DMS 273 (cell line): ENCODE measurements around the gene PRRC2A.

Source experiments
- DNase-seq: peaks from one replicate; lab custom pipeline; 2025; ENCODE audit not compliant: unreplicated experiment; lab: John Stamatoyannopoulos, UW

Gene PRRC2A

DNA sequence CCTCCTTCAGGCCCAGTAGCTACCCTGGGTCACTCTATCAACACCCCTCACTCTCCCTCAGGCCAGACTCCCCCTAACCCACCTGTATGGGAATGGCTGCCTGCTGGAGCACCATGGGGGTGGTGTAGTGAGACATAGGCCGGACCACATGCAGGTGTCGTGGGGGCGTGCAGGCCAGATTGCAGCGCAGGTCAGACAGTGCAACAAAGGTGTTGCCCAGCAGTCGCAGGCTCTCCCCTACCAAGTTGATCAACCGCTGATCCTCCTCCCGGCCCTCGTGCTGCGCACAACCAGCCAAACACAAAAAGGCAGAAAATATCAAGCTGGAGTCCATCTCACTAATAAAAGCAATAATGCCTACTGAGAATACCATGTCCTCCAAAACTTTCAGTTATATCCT, 24.8 kb downstream of the PRRC2A start:
- no peak for DNase-seq

DNA sequence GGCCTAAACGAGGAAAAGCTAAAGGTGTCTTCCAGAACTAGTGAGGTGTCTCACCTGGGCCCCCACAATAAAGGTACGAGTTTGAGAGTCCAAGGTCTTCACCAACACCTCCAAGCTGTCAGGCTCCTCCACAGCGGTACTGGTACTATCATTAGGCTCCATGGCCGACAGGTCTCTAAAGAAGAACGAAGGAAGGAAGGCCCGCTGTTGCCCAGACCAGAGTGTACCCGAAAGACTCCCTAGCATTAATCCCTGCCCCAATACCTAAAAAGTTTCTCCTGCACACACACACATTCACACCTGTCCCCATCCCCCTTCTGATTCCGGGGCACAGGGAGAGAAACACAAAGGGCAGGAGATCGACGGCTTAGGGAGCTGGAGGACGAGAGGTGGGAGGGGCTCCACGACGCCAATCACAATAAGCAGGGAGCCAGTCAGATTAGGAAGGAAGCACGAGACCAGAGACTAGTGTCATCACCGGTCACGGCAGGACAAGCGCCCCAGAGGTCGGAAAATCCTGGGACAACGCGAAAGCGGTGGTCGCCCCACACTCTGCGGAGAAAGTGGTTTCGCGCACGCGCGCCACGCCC, 31.2 kb downstream of the PRRC2A start:
- peak; percentile 91 for DNase-seq

DNA sequence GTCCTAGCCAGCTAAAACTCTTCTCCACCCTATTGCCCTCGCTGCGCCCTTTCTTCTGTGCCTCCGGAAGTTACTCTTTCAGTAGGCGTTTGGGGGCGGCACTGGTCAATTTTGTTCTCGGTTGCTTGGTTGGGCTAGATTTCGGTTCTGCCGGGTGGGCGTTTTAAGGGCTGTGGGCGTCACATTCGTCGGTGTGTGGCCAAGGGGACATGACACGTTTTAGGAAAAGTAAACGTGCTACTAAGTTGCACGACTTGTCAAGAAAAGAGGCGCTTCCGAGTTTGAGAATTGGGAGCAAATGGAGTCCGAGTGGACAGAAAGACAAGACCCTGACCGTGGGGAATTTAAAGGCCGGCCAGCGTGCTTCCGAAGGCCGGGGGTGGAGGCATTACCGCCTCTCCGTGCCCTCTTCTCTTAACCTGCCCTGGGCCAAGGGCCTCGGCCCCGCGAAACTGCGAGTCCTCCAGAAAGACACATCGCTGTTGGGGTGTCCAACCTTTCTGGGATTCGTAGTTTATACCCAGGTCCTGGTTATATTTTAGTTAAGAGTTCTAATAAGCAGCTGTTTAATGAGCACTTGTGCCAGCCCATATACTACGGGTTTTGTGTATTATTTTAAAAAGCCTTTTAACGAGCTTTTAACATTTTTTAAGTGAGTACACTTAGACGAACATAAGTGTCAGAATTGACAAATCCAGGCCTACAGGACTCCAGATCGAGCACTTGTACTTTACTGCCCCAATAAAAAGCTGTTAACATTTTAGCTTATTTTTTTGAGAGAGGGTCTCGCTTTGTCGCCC, 32.6 kb downstream of the PRRC2A start:
- peak; percentile 99 for DNase-seq

DNA sequence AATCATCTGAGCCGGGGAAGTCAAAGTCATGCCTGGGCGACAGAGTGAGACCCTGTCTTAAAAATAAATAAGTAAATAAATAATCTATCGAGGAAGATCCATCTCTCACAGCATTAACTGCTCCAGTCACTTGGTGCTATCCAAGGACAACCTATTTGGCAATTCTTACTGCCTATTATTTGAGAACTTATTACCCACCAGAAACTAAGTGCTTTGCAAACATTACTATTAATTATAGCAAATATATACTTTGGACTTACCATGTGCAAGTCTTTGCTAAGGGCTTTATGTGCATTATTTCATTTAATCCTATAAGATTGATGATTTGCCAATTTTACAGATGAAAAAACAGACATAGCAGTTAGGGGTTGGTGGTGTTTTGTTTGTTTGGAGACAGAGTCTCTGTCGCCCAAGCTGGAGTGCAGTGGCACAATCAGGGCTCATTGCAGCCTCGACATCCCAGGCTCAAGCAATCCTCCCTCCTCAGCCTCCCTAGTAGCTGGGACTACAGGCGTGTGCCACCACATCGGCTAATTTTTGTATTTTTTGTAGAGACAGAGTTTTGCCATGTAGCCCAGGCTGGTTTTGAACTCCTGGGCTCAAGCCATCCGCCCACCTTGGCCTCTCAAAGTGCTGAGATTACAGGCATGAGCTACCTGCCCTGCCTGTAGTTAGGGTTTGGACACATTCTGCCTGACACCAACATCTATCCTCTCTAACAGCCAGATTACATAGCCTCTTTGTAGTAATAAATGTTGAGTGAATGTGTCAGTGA, 34.2 kb downstream of the PRRC2A start:
- no peak for DNase-seq

DNA sequence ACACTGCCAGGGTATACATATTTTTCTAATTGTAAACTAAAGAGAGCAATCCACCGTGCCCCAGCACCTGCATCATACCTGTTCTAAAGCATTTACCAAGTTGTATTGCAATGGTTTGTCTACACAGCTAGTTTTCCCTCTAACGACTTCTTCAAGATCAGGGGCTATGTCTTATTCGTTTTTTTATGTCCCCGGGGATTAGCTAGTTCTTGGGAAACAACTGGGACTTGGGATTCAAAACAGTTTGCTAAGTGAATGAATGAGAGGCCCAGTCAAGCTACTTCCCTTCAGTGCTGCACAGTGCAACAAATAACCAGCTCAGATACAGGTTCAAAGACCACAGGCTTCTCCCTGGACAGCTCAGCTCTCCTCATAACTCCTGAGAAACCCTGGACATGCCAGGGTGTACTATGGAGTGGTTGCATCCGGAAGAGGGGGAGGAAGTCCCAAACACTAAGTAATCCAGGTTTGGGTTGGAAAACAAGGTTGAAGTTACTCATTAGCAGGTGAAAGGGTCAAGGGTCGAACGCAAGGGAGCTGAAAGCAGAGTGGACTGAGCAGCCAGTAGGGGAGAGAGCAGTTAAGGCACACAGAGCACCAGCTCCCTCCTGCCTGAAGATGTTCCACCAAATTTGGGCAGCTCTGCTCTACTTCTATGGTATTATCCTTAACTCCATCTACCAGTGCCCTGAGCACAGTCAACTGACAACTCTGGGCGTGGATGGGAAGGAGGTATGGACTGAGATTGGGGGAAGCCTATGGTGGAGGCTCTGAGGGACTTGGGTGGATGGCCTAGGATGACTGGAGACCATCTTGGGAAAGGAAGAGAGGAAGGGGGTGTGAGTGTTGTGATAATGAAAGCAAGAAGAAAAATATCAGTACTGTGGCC, 35.1 kb downstream of the PRRC2A start, which contains the start of gene APOM:
Gene APOM, plus strand, starts transcription at position 546 of the 889 bp plus-strand sequence. Its CDS starts 73 bp downstream, at position 619.
- no peak for DNase-seq

DNA sequence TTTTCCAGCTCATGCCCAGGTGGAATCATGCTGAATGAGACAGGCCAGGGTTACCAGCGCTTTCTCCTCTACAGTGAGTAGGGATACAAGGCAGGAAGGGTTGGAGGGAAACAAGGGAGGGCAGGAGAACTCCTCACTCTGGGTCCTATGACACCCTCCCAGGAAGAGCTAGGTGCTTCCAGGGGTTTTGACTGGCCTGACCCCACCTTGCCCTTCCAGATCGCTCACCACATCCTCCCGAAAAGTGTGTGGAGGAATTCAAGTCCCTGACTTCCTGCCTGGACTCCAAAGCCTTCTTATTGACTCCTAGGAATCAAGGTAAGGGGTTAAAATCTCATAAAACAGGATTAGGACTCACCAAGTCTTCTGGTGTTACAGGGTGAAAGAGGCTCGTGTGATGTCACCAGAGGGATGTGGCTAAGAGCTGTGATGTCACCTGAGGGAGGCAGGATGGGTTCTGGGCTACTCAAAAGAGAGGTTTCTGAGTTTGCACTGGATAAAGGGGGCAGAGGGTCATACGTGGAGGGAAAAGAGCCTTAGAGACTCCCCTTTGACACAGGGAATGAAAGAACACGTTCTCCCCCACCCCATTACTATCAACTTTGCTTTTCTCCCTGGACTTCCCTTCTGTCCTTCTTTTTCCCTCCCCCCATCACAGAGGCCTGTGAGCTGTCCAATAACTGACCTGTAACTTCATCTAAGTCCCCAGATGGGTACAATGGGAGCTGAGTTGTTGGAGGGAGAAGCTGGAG, 37.1 kb downstream of the PRRC2A start:
- DNase-seq, result no peak

DNA sequence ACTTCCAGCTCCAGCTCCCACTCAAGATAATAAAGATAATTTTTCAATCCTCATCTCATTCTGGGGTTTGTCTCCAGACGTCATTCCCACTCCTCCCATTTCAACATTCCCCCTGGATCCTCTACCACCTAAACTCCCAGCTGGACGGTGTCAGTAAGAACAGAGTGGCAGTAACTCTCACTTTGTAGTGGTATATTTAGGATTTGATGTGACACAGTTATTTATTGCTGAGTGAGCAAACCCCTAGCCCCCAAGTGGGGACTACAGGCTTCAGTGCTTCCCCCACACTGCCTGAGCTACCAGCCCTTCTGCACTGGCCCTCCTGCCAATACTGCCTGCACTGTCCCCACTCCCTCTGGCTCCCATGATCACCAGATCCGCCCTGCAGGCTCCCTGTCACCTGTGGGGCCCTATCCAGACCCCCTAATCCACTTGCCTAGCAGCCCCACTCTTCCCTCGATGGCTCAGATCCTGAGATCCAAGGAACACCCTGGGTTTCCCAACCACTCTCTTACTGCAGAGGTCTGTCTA, 37.7 kb downstream of the PRRC2A start:
- no peak for DNase-seq

DNA sequence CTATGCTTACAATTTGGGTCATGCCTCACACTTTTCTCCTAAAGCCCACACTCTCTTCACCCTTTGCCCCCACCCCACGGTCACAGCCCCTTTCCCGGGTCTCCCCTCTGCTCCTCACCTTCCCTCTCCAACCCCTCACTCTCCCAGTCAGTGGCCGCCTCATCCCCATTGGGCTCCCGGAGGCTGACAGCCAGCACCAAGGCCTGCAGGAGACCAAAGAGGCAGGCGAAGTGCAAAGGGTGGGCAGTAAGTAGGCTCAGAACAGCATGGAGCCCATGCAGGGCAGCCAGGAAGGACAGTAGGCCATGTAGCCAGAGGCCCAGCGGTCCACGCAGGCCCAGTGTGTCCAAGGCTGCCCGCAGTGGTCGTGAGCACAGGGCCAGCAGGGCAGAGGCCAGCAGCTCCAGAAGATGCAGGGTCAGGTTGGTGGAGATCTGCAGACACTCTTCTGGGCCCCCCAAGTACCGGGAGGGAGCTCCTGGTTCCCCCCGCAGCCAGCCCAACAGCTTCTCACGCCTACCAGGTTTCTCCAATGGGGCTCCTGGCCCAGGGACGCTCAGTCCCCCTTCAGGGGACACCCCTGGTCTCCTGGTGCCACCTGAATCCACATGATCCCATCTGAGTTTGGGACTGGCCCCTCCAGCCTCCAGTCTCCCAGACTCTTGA, 38.6 kb downstream of the PRRC2A start:
- no peak for DNase-seq

DNA sequence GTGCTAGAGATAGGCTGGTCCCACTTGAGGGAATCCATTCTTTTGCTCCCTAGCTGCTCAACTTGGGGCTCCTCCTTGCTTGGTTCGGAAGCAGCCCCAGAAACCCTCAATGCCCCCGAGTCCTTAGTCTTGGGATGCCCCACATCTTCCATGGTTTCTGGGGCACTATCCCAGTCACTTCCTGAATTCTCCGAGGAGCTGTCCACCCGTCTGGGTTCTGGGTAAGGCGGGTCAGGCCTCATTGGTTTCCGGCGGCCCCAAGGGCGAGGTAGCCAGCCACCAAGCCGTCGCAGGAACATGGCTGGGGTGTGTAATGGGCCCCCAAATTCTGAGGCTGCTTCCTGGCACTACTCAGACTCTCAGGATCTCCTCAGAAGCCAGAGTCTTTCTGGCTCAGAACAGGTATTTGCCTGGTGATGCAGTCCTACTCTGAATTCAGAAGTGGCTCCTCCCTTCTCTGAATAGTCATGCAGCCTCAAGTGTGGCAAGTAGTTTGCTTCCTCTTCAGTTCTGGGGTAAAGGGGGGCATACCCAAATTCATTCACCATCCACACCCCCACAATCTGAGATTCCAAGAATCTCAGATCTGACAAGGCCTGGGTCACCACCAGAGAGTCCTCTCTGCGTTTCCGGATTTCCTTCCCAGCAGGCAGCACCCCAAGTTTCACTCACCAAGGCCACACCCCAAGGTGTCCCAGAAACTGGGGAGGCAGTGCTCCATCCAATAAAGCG, 39.3 kb downstream of the PRRC2A start:
- DNase-seq, result no peak

DNA sequence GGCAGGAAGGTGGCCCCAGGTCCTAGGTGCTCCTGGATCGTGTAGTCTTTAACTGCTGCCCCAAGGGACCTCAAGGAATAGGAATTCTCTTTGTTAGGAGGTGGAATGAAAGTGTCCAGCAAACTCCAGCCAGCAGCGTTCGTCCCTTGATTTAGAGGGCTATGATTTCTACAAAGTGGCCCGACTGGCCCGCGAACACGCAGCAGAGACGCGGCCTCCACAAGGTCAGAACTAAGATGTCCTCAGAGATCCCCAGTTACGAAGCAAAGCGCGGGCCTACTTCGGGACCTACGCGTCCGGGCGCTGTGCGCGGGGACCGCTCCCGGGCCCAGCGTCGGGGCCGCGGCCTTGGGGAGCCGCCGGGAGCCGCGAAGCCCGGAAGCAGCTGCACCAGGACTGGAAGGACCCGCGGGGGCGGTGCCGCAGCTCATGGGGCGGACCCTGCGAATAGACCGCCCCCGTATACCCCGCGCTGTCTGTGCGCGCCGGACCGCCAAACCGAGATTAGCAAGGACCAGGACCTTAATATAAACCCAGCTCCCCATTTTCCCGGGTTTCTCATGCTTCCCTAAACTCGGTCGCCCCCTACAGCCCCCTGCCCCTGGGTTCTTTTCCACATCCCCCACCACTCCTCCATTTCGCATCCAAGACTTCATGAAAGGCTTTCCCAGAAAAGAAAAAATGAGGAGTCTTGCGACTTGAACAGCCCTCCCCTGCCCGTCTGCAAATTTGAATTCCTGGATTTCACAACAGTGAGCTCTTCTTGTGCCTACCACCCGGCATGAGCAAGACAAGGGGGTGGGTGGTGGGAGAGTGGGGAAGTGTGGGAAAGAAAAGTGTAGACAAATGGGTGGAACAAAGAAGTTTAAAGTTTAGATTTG, 40.1 kb downstream of the PRRC2A start, which contains the start of gene C6orf47:
Gene C6orf47, minus strand, starts transcription at position 398 of the 881 bp plus-strand sequence. CDS start 831 bp downstream, outside the sequence.
- peak; percentile 95 for DNase-seq

DNA sequence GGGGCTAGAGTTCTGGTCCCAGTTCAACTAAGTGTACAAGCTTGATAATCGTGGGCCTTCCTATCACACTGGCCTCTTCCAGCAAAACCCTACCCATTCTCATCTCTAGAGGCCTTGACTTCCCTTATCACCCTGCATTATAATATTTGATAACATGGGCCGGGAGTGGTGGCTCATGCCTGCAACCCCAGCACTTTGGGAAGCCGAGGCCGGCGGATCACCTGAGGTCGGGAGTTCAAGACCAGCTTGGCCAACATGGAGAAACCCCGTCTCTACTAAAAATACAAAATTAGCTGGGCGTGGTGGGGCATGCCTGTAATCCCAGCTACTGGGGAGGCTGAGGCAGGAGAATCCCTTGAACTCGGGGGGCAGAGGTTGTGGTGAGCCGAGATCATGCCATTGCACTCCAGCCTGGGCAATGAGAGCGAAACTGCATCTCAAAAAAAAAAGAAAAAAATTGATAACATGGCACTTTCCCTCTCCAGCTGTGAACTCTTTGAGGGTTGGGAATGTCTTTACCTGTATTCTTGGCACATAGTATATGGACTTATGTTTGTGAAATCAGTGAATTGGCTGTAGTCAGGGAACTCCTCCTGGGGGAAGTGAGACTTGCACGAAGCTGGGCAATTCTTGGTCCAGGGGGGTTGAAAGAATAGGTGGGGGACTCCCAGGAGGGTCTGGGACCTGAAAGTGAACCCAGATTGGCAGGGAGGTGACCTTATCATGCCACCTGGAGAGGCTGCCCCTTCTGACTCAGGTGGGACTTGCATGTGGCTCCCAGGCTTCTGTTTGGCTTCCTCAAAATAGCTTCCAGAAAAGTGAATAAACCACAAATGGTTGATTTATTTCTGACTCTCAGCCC, 41.0 kb downstream of the PRRC2A start:
- DNase-seq, result no peak

DNA sequence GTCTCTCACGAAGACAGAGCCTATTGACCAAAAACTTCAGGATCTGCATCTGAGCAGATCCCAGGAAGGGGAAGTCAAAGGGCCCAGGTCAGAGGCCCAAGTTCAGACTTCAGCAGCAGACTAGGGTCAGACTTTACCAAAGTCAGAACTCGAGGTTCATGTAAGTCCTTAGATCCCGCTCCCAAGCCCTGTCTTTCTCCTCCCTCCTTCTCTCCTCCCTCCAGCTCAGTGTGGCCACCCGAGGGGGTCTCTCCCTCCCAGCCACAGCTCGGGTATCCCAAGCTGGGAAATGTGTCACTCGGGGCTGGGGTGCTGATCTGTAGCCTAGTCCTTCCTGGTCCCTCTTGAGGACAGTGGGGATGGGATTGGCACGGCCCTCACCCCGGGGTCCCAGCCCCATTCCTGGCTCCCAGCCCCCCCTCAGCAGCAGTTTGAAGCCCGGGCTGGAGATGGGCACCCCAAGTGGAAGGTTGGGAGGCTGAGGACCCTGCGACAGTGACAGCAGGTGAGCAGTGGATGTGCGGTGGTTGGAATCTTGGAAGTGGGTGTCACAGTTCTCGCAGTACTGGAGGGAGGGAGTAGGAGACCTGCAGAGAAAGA, 41.7 kb downstream of the PRRC2A start:
- DNase-seq, result no peak

DNA sequence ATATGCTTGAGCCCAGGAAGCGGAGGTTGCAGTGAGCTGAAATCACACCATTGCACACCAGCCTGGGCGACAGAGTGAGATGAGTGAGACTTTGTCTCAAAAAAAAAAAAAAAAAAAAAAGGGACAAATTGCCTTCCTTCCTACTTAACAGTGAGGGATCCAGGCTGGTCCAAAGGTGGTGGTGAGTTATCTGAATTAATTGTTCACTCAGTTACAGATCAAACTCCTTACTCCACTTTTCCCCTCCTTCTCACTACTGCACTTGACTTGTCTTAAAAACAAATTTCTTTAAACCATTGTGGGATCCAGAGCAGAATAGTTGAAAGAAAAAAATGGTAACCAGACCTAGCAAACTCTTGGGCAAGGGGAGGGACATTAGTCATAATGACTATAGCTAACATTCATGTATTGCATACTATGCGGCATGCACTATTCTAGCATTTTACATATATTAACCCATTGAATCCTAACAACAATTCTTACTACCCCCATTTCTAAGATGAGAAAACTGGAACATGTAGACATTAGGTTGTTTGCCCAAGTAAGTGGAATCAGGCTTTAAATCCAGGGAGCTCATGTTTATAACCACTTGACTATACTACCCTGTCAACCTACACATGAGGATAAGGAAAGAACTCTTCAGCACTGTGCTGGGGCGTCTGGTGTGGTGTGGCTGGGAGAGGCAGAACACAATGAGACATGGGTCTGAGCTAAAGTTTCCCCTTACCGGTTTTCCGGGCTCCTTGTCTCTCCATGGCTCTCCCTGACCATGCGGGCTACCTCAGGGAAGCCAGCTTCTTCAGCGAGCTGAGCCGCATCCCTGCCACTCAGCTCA, 42.8 kb downstream of the PRRC2A start:
- DNase-seq, result no peak

DNA sequence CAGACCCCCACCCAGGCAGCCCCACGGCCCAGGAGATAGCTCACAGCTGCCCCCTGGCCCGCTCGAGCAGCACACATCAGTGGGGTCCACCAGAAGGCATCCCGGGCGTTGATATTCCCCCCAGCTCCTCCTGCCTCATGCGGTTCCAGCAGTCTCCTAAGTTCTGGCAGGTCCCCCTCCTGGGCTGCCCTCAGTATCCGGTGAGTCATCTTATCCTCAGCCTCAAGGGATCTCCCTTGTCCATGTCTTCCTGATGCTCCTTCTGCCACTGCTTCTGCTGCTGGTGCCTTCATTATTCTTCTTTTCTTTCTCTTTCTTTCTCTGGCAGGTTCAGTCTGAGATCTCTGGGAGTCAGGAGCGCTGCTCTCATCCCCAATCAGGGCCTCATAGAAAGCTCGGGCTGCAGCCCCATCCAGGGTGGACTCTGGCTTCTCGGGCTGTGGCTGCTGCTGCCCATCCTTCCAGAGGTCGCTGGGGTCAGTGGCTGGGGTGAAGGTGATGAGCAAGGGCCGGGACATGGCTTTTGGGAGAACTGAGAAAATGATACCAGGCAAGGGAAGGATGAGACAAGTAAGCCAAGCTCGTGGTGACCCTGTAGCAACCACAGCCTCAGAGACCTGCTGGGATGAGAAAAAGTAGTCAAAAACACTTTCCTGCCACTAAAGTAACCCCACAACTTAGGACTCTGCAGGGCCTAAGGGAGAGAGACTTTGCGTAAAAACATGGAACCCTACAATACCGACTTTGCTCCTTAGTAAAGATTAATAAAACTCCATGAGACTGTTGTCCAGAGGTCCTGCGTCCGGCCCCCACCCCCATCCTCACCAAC, 43.7 kb downstream of the PRRC2A start:
- peak; percentile 70 for DNase-seq
